Brain microvascular endothelial cell (primary cell): ENCODE measurements around the gene REC8.

ENCODE experiments used
- DNase-seq: peaks from one replicate; pipeline ENCODE4 v3.0.0-alpha.2; 2020
- H3K27ac ChIP-seq: fragments of 250-450 bp; sonication (Bioruptor Pico); 2 replicates; pipeline ENCODE4 v1.5.1; 2020; ENCODE audit warnings: mild to moderate bottlenecking, moderate library complexity
- H3K27me3 ChIP-seq: fragments of 250-450 bp; sonication (Bioruptor Pico); replicated peaks from 2 replicates; pipeline ENCODE4 v1.5.1; 2020; ENCODE audit warnings: mild to moderate bottlenecking
- H3K36me3 ChIP-seq: fragments of 250-450 bp; sonication (Bioruptor Pico); replicated peaks from 2 replicates; pipeline ENCODE4 v1.5.1; 2020; ENCODE audit warnings: mild to moderate bottlenecking
- H3K4me3 ChIP-seq: 2 replicates; pipeline ENCODE4 v1.5.1; 2011; ENCODE audit warnings: low read depth, mild to moderate bottlenecking, control low read depth, low read length, moderate library complexity
- CTCF ChIP-seq: IDR thresholded peaks from 2 replicates; pipeline ENCODE4 v1.5.1; 2011; ENCODE audit warnings: low read depth, mild to moderate bottlenecking, moderate library complexity, low read length, control low read depth, inconsistent platforms; ENCODE audit errors: missing control alignments
- in situ Hi-C: cut with HindIII; loops from 2 replicates; pipeline ENCODE4 v1.10.0; 2017; ENCODE audit warnings: low sequenced_read_pairs, low pct_ligation_motif_present

REC8 gene

GRCh38 chr14:24159777-24160498, 11.9 kb upstream of the REC8 start:
- Histone ChIP-seq H3K27ac (no peak overlapping the region), H3K27me3 (no peaks in the 10 kb centered on the region), H3K36me3 (peaks cover 70% of the 10 kb centered on the region), H3K4me3 (no peak overlapping the region)
- in situ Hi-C loops, result no loop called here
- no peak for DNase-seq
- no peak for TF ChIP-seq CTCF

GRCh38 chr14:24160499-24160849, 11.4 kb upstream of the REC8 start:
- H3K36me3 ChIP-seq, result peaks cover 70% of the 10 kb centered on the region

GRCh38 chr14:24160850-24161804, 10.8 kb upstream of the REC8 start, which contains the start of gene IRF9:
IRF9 (plus strand) TSS chr14:24161265; CDS start chr14:24162145, 880 bp downstream.
- no peaks in the 10 kb centered on the region for H3K27me3 ChIP-seq
- TF ChIP-seq CTCF, result peak; percentile 94
- H3K36me3 ChIP-seq, result peaks cover 70% of the 10 kb centered on the region
- DNase-seq, result peak; percentile 94
- H3K4me3 ChIP-seq, result peak within 1 kb of the TSS; percentile 79
- in situ Hi-C loops, result no loop called here
- peak within 1 kb of the TSS; percentile 88 for H3K27ac ChIP-seq

More at GRCh38 chr14:24160499-24160849, 11.4 kb upstream of the REC8 start:
- Histone ChIP-seq H3K27ac (no peak overlapping the region), H3K4me3 (no peak overlapping the region), H3K27me3 (no peaks in the 10 kb centered on the region)
- in situ Hi-C loops, result no loop called here
- DNase-seq, result no peak
- TF ChIP-seq CTCF, result no peak

GRCh38 chr14:24162093-24162492, 9.8 kb upstream of the REC8 start:
- no peak for TF ChIP-seq CTCF
- Histone ChIP-seq H3K36me3 (peaks cover 71% of the 10 kb centered on the region), H3K4me3 (peak overlapping the region; percentile 79), H3K27ac (no peak overlapping the region), H3K27me3 (no peaks in the 10 kb centered on the region)
- DNase-seq, result peak; percentile 37
- in situ Hi-C loops, result no loop called here

- H3K4me3 ChIP-seq, result no peak overlapping the region
- no peak overlapping the region for H3K27ac ChIP-seq
These were observed 7.3 kb upstream of the REC8 start for GRCh38 chr14:24164518-24164991.

More at GRCh38 chr14:24164518-24164991, 7.3 kb upstream of the REC8 start:
- in situ Hi-C loops, result no loop called here
- no peak for TF ChIP-seq CTCF
- Histone ChIP-seq H3K27me3 (no peaks in the 10 kb centered on the region), H3K36me3 (peaks cover 59% of the 10 kb centered on the region)
- DNase-seq, result no peak
